H9 (cell line): ENCODE measurements around the gene MCM8. TPM values are rescaled to one million over a fixed set of nuclear protein-coding genes. Genes with fewer than 3 reads are reported as not detected.

Experiments used
- DNase-seq: peaks from one replicate; pipeline ENCODE4 v3.0.0-alpha.2; 2017
- H2AFZ ChIP-seq: one replicate; pipeline ENCODE4 v1.6.1; 2013; ENCODE audit warnings: mild to moderate bottlenecking, low read length, control low read depth, moderate library complexity
- H2AK5ac ChIP-seq: 2 replicates; pipeline ENCODE4 v1.6.1; 2013; ENCODE audit warnings: low read length, control low read depth, mixed read lengths; ENCODE audit not compliant: insufficient read length
- H2BK120ac ChIP-seq: one replicate; pipeline ENCODE4 v1.6.1; 2013; ENCODE audit warnings: low read depth, mild to moderate bottlenecking, low read length, control low read depth, inconsistent platforms; ENCODE audit not compliant: poor library complexity, severe bottlenecking
- H2BK12ac ChIP-seq: 2 replicates; pipeline ENCODE4 v1.6.1; 2013; ENCODE audit warnings: low read length, control low read depth, mixed read lengths, low read depth; ENCODE audit not compliant: insufficient read length
- H2BK15ac ChIP-seq: 2 replicates; pipeline ENCODE4 v1.6.1; 2013; ENCODE audit warnings: low read depth, low read length, control low read depth
- H2BK20ac ChIP-seq: one replicate; pipeline ENCODE4 v1.6.1; 2013; ENCODE audit warnings: low read depth, mild to moderate bottlenecking, low read length, control low read depth, inconsistent platforms; ENCODE audit not compliant: poor library complexity, severe bottlenecking
- H2BK5ac ChIP-seq: 2 replicates; pipeline ENCODE4 v1.6.1; 2013; ENCODE audit warnings: low read length, control low read depth, mixed read lengths; ENCODE audit not compliant: insufficient read length
- H3K14ac ChIP-seq: 2 replicates; pipeline ENCODE4 v1.6.1; 2013; ENCODE audit warnings: low read length, control low read depth; ENCODE audit not compliant: insufficient read depth
- H3K18ac ChIP-seq: 2 replicates; pipeline ENCODE4 v1.6.1; 2013; ENCODE audit warnings: low read depth, mild to moderate bottlenecking, mixed read lengths, low read length, control low read depth; ENCODE audit not compliant: insufficient read length
- H3K23ac ChIP-seq: 2 replicates; pipeline ENCODE4 v1.6.1; 2013; ENCODE audit warnings: low read length, control low read depth, mixed read lengths, low read depth; ENCODE audit not compliant: insufficient read length
- H3K23me2 ChIP-seq: 2 replicates; pipeline ENCODE4 v1.6.1; 2013; ENCODE audit warnings: low read depth, mild to moderate bottlenecking, mixed read lengths, low read length, control low read depth; ENCODE audit not compliant: insufficient read length, poor library complexity, severe bottlenecking
- H3K27ac ChIP-seq: 2 replicates; pipeline ENCODE4 v1.5.1; 2013; ENCODE audit warnings: low read length, control low read depth, mixed read lengths, low read depth; ENCODE audit not compliant: insufficient read length
- H3K27me3 ChIP-seq: 2 replicates; pipeline ENCODE4 v1.6.1; 2013; ENCODE audit warnings: low read length, control low read depth, inconsistent platforms; ENCODE audit not compliant: insufficient read depth
- H3K4ac ChIP-seq: 2 replicates; pipeline ENCODE4 v1.6.1; 2013; ENCODE audit warnings: low read depth, mild to moderate bottlenecking, control low read depth, inconsistent platforms, low read length, moderate library complexity
- H3K4me1 ChIP-seq: 2 replicates; pipeline ENCODE4 v1.6.1; 2013; ENCODE audit warnings: low read length, control low read depth, inconsistent platforms; ENCODE audit not compliant: insufficient read depth
- H3K4me2 ChIP-seq: 2 replicates; pipeline ENCODE4 v1.6.1; 2013; ENCODE audit warnings: low read length, control low read depth, mixed read lengths; ENCODE audit not compliant: insufficient read length, insufficient read depth
- H3K56ac ChIP-seq: 2 replicates; pipeline ENCODE4 v1.6.1; 2013; ENCODE audit warnings: low read depth, mild to moderate bottlenecking, mixed read lengths, low read length, control low read depth; ENCODE audit not compliant: insufficient read length
- H3K79me1 ChIP-seq: 2 replicates; pipeline ENCODE4 v1.6.1; 2013; ENCODE audit warnings: low read depth, mild to moderate bottlenecking, moderate library complexity, low read length, control low read depth, inconsistent platforms; ENCODE audit not compliant: insufficient read depth, poor library complexity, severe bottlenecking
- H3K79me2 ChIP-seq: 2 replicates; pipeline ENCODE4 v1.6.1; 2013; ENCODE audit warnings: low read length, control low read depth, inconsistent platforms; ENCODE audit not compliant: insufficient read depth
- H3K9ac ChIP-seq: 2 replicates; pipeline ENCODE4 v1.6.1; 2013; ENCODE audit warnings: low read length, control low read depth, mixed read lengths; ENCODE audit not compliant: insufficient read length; ENCODE audit errors: extremely low read depth
- H3K9me3 ChIP-seq: one replicate; pipeline ENCODE4 v1.6.1; 2013; ENCODE audit warnings: low read depth, low read length, inconsistent platforms; ENCODE audit not compliant: control insufficient read depth
- H3T11ph ChIP-seq: one replicate; pipeline ENCODE4 v1.6.1; 2013; ENCODE audit warnings: mild to moderate bottlenecking, low read length, control low read depth, inconsistent platforms
- H4K20me1 ChIP-seq: one replicate; pipeline ENCODE4 v1.6.1; 2013; ENCODE audit not compliant: control insufficient read depth, insufficient read length, insufficient read depth
- H4K5ac ChIP-seq: 2 replicates; pipeline ENCODE4 v1.6.1; 2013; ENCODE audit warnings: low read depth, mild to moderate bottlenecking, mixed read lengths, low read length, control low read depth; ENCODE audit not compliant: insufficient read length
- H4K8ac ChIP-seq: replicated peaks from 2 replicates; pipeline ENCODE4 v1.6.1; 2013; ENCODE audit warnings: low read length, control low read depth, mixed read lengths, low read depth; ENCODE audit not compliant: insufficient read length
- H4K91ac ChIP-seq: 2 replicates; pipeline ENCODE4 v1.6.1; 2013; ENCODE audit warnings: low read depth, mild to moderate bottlenecking, moderate library complexity, mixed read lengths, low read length, control low read depth; ENCODE audit not compliant: insufficient read length
- H3K27ac Mint-ChIP-seq, 3 experiments: 2 replicates in 2 of 3; 3 replicates in 1 of 3; pipeline ENCODE4 v1.8.0; 2020 to 2021; ENCODE audit warnings: mixed read lengths in 3 of 3, mild to moderate bottlenecking in 1 of 3, moderate library complexity in 1 of 3
- H3K27me3 Mint-ChIP-seq: 2 replicates; pipeline ENCODE4 v1.8.0; 2021; ENCODE audit warnings: low read depth, mild to moderate bottlenecking, moderate library complexity, mixed read lengths
- H3K36me3 Mint-ChIP-seq, 3 experiments: 2 replicates in 2 of 3; 3 replicates in 1 of 3; pipeline ENCODE4 v1.8.0; 2020 to 2021; ENCODE audit warnings: low read depth in 3 of 3, mixed read lengths in 3 of 3; ENCODE audit not compliant: insufficient read depth in 1 of 3
- H3K4me1 Mint-ChIP-seq, 2 experiments: 2 replicates each; pipeline ENCODE4 v1.8.0; 2020; ENCODE audit warnings: mixed read lengths in 2 of 2
- H3K4me3 Mint-ChIP-seq, 2 experiments: 2 replicates in 1 of 2; 3 replicates in 1 of 2; pipeline ENCODE4 v1.8.0; 2020 to 2021; ENCODE audit warnings: mild to moderate bottlenecking in 2 of 2, mixed read lengths in 2 of 2, moderate library complexity in 1 of 2
- H3K9me3 Mint-ChIP-seq, 2 experiments: 2 replicates in 1 of 2; 3 replicates in 1 of 2; pipeline ENCODE4 v1.8.0; 2020; ENCODE audit warnings: mild to moderate bottlenecking in 2 of 2, mixed read lengths in 2 of 2, moderate library complexity in 1 of 2
- WGBS: extraction: QIAGEN DNeasy Blood & Tissue Kit; methylation state at CpG from one replicate; pipeline ENCODE4 v1.1.7; 2013; ENCODE audit warnings: missing lambda C conversion rate, low lambda C conversion rate, mixed read lengths; ENCODE audit not compliant: insufficient read length; ENCODE audit errors: extremely low coverage; 5-methylcytosine and 5-hydroxymethylcytosine counted together
- total RNA-seq: library from RNA; stranded (reverse); gene quantifications from 2 replicates; pipeline ENCODE4 v1.2.1, GENCODE V29; 2021
- TF ChIP-seq, protein P1 (sequence below): fragments of 200-600 bp; sonication (generic); conservative IDR thresholded peaks from 3 replicates; pipeline ENCODE4 v1.8.0; 2021; ENCODE audit warnings: antibody characterized with exemption, mild to moderate bottlenecking

Gene MCM8
- total RNA-seq, 1 experiment from 2014 or later: 32.2 TPM

DNA sequence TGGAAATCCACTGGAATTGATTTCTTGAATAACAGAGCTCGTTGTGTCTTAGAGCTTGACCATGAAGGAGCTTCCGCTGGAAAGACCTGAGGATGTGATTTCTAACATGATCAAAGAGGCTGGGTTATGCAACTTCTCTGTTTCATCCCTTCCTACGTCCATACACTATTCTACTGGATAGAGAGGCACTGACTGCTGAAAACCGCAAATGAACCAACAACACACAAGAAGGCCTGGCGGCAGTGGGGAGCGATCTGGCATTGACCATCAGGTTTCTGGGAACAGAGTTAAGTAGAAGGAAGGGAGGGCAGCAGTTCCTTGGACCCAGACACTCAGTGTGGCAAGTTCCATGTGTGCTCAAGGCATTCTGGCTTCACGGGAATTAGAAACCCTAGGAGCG is 90.1 kb downstream of the MCM8 start:
- H3K36me3 Mint-ChIP-seq: peaks cover 4 to 43% (median 29%) of the 10 kb centered on the region in 3 experiments
- H3K27ac Mint-ChIP-seq: no peak overlapping the region; a peak in 1 of 7 replicates

More for the DNA sequence above, 90.1 kb downstream of the MCM8 start:
- Histone ChIP-seq H3K4ac (no peak overlapping the region), H3K79me1 (no peaks in the 10 kb centered on the region), H3T11ph (no peak overlapping the region), H3K4me1 (no peaks in the 10 kb centered on the region), H4K5ac (no peak overlapping the region), H3K14ac (no peak overlapping the region), H3K9me3 (no peaks in the 10 kb centered on the region), H3K56ac (no peak overlapping the region), H4K8ac (no peak overlapping the region), H3K27me3 (no peaks in the 10 kb centered on the region), H4K20me1 (no peaks in the 10 kb centered on the region), H3K18ac (no peak overlapping the region), H2AK5ac (no peak overlapping the region), H2BK12ac (no peak overlapping the region), H2BK120ac (no peak overlapping the region), H3K23me2 (no peaks in the 10 kb centered on the region), H2AFZ (no peak overlapping the region), H3K27ac (no peak overlapping the region), H2BK20ac (no peak overlapping the region), H3K9ac (no peak overlapping the region), H2BK5ac (no peak overlapping the region), H3K4me2 (no peak overlapping the region), H3K79me2 (no peaks in the 10 kb centered on the region), H3K23ac (no peak overlapping the region), H2BK15ac (no peak overlapping the region), H4K91ac (no peak overlapping the region)
- DNase-seq: no peak
- TF ChIP-seq, protein P1, sequence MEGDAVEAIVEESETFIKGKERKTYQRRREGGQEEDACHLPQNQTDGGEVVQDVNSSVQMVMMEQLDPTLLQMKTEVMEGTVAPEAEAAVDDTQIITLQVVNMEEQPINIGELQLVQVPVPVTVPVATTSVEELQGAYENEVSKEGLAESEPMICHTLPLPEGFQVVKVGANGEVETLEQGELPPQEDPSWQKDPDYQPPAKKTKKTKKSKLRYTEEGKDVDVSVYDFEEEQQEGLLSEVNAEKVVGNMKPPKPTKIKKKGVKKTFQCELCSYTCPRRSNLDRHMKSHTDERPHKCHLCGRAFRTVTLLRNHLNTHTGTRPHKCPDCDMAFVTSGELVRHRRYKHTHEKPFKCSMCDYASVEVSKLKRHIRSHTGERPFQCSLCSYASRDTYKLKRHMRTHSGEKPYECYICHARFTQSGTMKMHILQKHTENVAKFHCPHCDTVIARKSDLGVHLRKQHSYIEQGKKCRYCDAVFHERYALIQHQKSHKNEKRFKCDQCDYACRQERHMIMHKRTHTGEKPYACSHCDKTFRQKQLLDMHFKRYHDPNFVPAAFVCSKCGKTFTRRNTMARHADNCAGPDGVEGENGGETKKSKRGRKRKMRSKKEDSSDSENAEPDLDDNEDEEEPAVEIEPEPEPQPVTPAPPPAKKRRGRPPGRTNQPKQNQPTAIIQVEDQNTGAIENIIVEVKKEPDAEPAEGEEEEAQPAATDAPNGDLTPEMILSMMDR: no peak
- H3K9me3 Mint-ChIP-seq: no peaks in the 10 kb centered on the region
- no peaks in the 10 kb centered on the region; the same call in 1 of the 2 replicates for H3K27me3 Mint-ChIP-seq
- no CpG with 5 or more reads among the region's 8 CpGs for WGBS
- H3K4me3 Mint-ChIP-seq: no peak overlapping the region
- H3K4me1 Mint-ChIP-seq: peaks cover 12 to 14% of the 10 kb centered on the region in 2 experiments
